GM12874 (cell line): ENCODE data around the gene KDM5B.

ENCODE experiments used
- TF ChIP-seq, protein P1 (sequence below): IDR thresholded peaks from 2 replicates; pipeline ENCODE4 v1.5.1; 2011; ENCODE audit warnings: low read depth, mild to moderate bottlenecking, control low read depth, low read length, moderate library complexity; ENCODE audit not compliant: insufficient read depth

KDM5B gene

DNA sequence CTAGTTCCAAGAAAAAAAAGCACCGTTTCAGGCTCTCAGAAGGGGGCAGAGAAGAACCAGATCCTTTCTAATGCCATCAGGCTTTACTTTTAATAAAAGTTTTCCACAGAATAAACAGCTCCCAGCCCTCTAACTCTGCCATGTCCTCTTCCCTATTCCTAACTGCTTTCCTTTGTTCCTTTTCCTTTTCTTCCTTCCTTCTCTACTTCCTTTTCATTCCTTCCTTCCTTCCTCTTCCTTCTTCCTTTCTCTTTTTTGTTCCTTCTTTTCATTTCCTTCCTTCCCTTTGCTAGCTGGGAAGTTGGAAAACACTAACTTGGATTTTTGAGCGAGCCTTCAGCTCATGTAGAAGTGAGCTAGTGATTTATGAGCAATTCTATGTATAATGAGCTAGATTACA, 46.2 kb downstream of the KDM5B start:
- TF ChIP-seq, protein P1, sequence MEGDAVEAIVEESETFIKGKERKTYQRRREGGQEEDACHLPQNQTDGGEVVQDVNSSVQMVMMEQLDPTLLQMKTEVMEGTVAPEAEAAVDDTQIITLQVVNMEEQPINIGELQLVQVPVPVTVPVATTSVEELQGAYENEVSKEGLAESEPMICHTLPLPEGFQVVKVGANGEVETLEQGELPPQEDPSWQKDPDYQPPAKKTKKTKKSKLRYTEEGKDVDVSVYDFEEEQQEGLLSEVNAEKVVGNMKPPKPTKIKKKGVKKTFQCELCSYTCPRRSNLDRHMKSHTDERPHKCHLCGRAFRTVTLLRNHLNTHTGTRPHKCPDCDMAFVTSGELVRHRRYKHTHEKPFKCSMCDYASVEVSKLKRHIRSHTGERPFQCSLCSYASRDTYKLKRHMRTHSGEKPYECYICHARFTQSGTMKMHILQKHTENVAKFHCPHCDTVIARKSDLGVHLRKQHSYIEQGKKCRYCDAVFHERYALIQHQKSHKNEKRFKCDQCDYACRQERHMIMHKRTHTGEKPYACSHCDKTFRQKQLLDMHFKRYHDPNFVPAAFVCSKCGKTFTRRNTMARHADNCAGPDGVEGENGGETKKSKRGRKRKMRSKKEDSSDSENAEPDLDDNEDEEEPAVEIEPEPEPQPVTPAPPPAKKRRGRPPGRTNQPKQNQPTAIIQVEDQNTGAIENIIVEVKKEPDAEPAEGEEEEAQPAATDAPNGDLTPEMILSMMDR = no peak

DNA sequence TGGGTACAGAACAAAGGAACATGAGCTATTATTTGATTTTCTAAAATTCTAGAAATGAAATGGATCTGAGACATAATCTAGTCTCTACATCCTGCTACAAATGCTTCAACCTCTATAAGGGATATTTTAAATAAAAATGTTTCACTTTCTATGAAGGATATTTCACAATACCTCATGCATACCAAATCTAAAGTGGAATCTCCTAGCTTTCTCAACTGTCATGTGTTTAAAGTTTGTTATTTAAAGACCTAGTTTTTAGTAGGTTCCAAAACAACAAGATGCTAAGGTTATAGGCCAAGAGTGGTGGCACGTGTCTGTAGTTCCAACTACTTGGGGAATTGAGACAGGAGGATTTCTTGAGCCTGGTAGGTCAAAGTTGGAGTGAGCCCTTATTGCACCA, 47.6 kb downstream of the KDM5B start:
- TF ChIP-seq, protein P1 = no peak

DNA sequence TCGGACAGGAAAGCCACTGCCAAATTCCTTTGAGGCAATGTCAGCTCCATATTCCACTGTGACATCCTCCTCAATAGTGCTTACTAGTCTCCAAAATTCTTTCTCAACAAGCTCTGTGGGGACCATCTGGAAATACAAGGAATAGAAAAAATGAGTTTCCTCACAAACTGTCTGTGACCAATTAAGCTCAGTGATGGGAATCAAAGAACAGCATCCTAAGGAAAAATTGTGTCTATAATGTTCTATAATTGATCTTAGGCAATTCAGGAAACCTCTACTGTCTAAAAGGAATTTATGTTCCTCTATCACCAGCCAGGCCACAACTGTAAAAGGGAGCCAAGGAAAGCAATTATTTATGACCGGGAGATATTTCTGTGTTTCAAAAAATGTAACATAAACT, 51.8 kb downstream of the KDM5B start:
- TF ChIP-seq, protein P1 = no peak

DNA sequence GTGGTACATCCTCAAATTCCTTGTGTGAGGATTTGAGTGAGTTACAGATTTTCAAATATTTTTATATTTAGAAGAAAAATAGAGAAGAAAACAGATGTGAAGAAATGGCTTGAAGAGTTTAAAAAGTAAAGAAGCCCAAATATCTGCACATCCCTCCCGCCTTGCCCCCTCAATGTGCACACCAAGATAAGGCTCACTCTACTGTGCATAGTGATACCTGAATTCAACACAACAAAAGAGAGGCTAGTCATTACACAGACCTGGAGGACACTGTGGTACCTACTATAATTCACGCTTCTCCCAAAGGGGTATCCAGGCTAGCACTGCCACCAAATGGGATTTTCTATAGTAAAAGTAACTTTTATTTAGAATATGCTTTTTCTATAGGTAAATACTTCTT, 53.9 kb downstream of the KDM5B start:
- TF ChIP-seq, protein P1 = no peak

DNA sequence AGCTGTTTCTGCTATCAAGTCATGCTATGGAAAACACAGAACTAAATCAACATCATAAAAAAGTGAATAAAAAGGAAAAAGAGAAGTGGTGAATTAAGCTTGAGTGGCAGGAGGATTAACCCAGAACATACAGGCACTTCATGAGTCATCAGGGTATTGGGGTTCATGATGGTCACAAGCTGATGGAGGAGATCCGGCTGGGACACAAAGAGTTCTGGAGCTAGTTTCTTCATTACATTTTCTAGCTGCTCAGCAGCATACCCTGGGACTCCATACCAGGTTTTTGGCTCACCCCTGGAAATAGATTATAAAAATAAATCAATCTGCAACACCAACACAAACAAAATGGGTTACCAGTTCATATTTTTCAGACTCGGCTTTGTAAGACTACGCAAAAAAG, 55.4 kb downstream of the KDM5B start:
- TF ChIP-seq, protein P1 = no peak

DNA sequence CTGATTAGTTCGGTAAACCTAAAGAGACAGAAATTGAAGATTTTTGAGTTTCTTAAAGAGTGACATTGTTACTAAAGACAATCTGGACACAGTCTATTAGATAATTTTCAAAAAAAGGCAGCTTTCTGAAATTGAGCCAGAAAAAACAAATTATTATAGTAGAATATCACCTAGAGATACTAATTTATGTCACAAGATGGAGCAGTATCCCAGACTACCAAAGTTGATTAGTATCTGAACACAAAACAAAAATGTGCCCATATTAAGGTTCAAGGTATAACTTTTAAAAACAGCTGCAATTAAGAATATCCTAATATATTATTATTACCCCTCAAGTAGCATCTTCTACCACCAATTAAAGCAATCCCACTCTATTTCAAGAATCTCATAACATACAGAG, 57.5 kb downstream of the KDM5B start:
- TF ChIP-seq, protein P1 = no peak

DNA sequence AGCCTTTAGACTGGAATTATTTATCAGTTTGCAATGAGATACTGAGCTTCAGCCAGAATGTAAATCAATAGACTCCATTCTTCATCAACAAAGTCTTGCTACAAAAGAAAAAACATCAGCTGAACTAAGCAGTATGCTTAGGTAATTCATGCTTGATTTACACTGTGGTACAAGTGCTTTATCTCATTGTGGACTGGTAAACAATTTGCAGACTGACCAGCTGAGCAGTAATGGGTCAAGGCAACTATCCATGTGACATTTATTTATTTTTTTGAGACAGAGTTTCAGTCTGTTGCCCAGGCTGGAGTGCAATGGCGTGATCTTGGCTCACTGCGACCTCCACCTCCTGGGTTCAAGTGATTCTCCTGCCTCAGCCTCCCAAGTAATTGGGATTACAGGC, 58.2 kb downstream of the KDM5B start:
- TF ChIP-seq, protein P1 = no peak
